HepG2 (cell line): Measurements from ENCODE around the gene EIF3M. TPM values are rescaled to one million over a fixed set of nuclear protein-coding genes. Genes with fewer than 3 reads are reported as not detected.

Experiments
- ATAC-seq: fragments of 200-7000 bp; cut with Tn5 transposase; 3 replicates; pipeline ENCODE4 v1.9.1; 2020; ENCODE audit warnings: mild to moderate bottlenecking, moderate library complexity
- BruUV-seq: library from RNA; stranded (reverse); fragments of 400-500 nt; replicated peaks from 2 replicates; lab custom pipeline; 2021; lab: Mats Ljungman, UMichigan
- CTCF ChIA-PET: fragments of 300-600 bp; formaldehyde crosslinking; extraction: SDS; loops from one replicate; lab custom pipeline; 2021; ENCODE audit warnings: low total read pairs, inconsistent platforms, low intra/inter-chr PET ratio; lab: Yijun Ruan, JAX
- POLR2A ChIA-PET: fragments of 350-600 bp; sonication (Branson Sonifier 250); formaldehyde crosslinking; loops from one replicate; lab custom pipeline; 2020; ENCODE audit warnings: antibody characterized with exemption, inconsistent platforms; lab: Yijun Ruan, JAX
- DNase-seq: peaks from one replicate; pipeline ENCODE4 v3.0.0-alpha.2; 2015; ENCODE audit warnings: low spot score
- FAIRE-seq: peaks from 3 replicates; lab custom pipeline; 2011; peaks lifted over from hg19 to GRCh38; lab: Jason Lieb, UNC
- H2AFZ ChIP-seq: one replicate; pipeline ENCODE4 v1.6.1; 2011; ENCODE audit warnings: low read length, inconsistent platforms
- H3K27ac ChIP-seq: fragments of 300-600 bp; 3 replicates; pipeline ENCODE4 v1.8.0; 2011; ENCODE audit warnings: mixed run types, mild to moderate bottlenecking, mixed read lengths, low read length, inconsistent platforms; ENCODE audit not compliant: insufficient read depth; ENCODE audit errors: extremely low read length
- H3K27me3 ChIP-seq, 2 experiments: fragments of 200-600 bp in 1 of 2; 2 replicates in 1 of 2; 3 replicates in 1 of 2; pipeline versions ENCODE4 v1.6.0 to v1.8.0; 2011; ENCODE audit warnings: low read length in 2 of 2, mild to moderate bottlenecking in 2 of 2, moderate library complexity in 2 of 2, inconsistent platforms in 1 of 2; ENCODE audit not compliant: insufficient read depth in 2 of 2, control insufficient read depth in 1 of 2
- H3K36me3 ChIP-seq, 2 experiments: fragments of 200-600 bp in 1 of 2; replicated peaks in 1 of 2; 2 replicates in 1 of 2; 3 replicates in 1 of 2; pipeline versions ENCODE4 v1.5.1 to v1.8.0; 2011; ENCODE audit warnings: low read length in 2 of 2, inconsistent platforms in 1 of 2; ENCODE audit not compliant: insufficient read depth in 2 of 2, control insufficient read depth in 1 of 2
- H3K4me1 ChIP-seq: 2 replicates; pipeline ENCODE4 v1.5.1; 2012; ENCODE audit warnings: low read length, inconsistent platforms; ENCODE audit not compliant: insufficient read depth
- H3K4me2 ChIP-seq: 2 replicates; pipeline ENCODE4 v1.6.0; 2011; ENCODE audit warnings: low read depth, low read length, inconsistent platforms
- H3K4me3 ChIP-seq, 3 experiments: fragments of 200-600 bp in 1 of 3; sonication (generic), shearing (Covaris generic) in 1 of 3; replicated peaks in 1 of 3; 2 replicates each; pipeline ENCODE4 v1.5.1; 2011 to 2016; ENCODE audit warnings: low read length in 3 of 3, inconsistent platforms in 2 of 3, low read depth in 2 of 3, mild to moderate bottlenecking in 2 of 3, control low read depth in 1 of 3, mixed read lengths in 1 of 3; ENCODE audit not compliant: insufficient read depth in 1 of 3
- H3K79me2 ChIP-seq: one replicate; pipeline ENCODE4 v1.6.1; 2011; ENCODE audit warnings: low read length, inconsistent platforms; ENCODE audit not compliant: insufficient read depth
- H3K9ac ChIP-seq: 2 replicates; pipeline ENCODE4 v1.6.0; 2011; ENCODE audit warnings: mild to moderate bottlenecking, low read depth, low read length, inconsistent platforms; ENCODE audit not compliant: insufficient read depth
- H3K9me3 ChIP-seq: 2 replicates; pipeline ENCODE4 v1.5.1; 2012; ENCODE audit warnings: mild to moderate bottlenecking, low read length
- H4K20me1 ChIP-seq: 2 replicates; pipeline ENCODE4 v1.6.0; 2011; ENCODE audit warnings: inconsistent platforms, mild to moderate bottlenecking, low read length, moderate library complexity; ENCODE audit not compliant: insufficient read depth
- CBX1 ChIP-seq: IDR thresholded peaks from one replicate; pipeline ENCODE4 v1.6.1; 2016; ENCODE audit warnings: antibody characterized with exemption, low read depth
- CTCF ChIP-seq: sonication (generic); formaldehyde crosslinking; IDR thresholded peaks from 2 replicates; pipeline ENCODE4 v1.5.0; 2020; ENCODE audit warnings: mild to moderate bottlenecking, missing genetic modification reagents, moderate library complexity
- DMAP1 ChIP-seq: IDR thresholded peaks from 2 replicates; pipeline ENCODE4 v1.6.1; 2016
- JARID2 ChIP-seq: sonication (generic); formaldehyde crosslinking; IDR thresholded peaks from 2 replicates; pipeline ENCODE4 v1.8.1; 2023; ENCODE audit warnings: missing genetic modification reagents, inconsistent platforms; ENCODE audit not compliant: insufficient replicate concordance
- NFIB ChIP-seq: sonication (generic); formaldehyde crosslinking; IDR thresholded peaks from 2 replicates; pipeline ENCODE4 v1.9.0; 2021; ENCODE audit warnings: missing genetic modification reagents, mild to moderate bottlenecking, borderline replicate concordance
- REST ChIP-seq, 2 experiments: IDR thresholded peaks; 2 replicates each; pipeline ENCODE4 v1.6.1; 2011 to 2012; ENCODE audit warnings: low read length in 2 of 2, borderline replicate concordance in 1 of 2, low read depth in 1 of 2, mild to moderate bottlenecking in 1 of 2, moderate library complexity in 1 of 2
- RXRB ChIP-seq: IDR thresholded peaks from 2 replicates; pipeline ENCODE4 v1.6.1; 2016; ENCODE audit warnings: borderline replicate concordance, missing genetic modification reagents, missing compliant biosample characterization
- SIN3A ChIP-seq: IDR thresholded peaks from 2 replicates; pipeline ENCODE4 v1.6.1; 2011; ENCODE audit warnings: low read depth, mild to moderate bottlenecking, control low read depth, low read length, borderline replicate concordance
- SRSF9 ChIP-seq: fragments of 200-400 bp; formaldehyde crosslinking; IDR thresholded peaks from 2 replicates; pipeline ENCODE4 v1.6.1; 2018; ENCODE audit warnings: borderline replicate concordance, mild to moderate bottlenecking, low read depth, low read length; ENCODE audit not compliant: insufficient read depth, poor library complexity, severe bottlenecking
- STAG1 ChIP-seq: sonication (generic); formaldehyde crosslinking; IDR thresholded peaks from 2 replicates; pipeline ENCODE4 v1.4.0; 2020; ENCODE audit warnings: missing genetic modification reagents
- in situ Hi-C: cut with HindIII; loops from 2 replicates; pipeline ENCODE4 v1.10.0; 2017; ENCODE audit warnings: low pct_unique_long_range_greater_than_20kb; ENCODE audit not compliant: extremely low pct_ligation_motif_present
- intact Hi-C: fragments of 100-400 bp; cut with micrococcal nuclease; formaldehyde crosslinking; loops from one replicate; pipeline ENCODE4 v1.10.0; 2022; ENCODE audit not compliant: unreplicated experiment
- polyA plus RNA-seq, 8 experiments: library from polyadenylated mRNA; depleted of rRNA in 3 of 8; stranded (reverse) in 7 of 8; unstranded in 1 of 8; fragments of >200 nt; fragmentation: Illumina TruSeq in 4 of 8; extraction: Trizol in 4 of 8; gene quantifications; 2 replicates each; pipeline versions ENCODE4 v1.2.1 to v1.2.3, GENCODE V29; 2011 to 2016; ENCODE audit warnings: low read depth in 4 of 8, missing spikeins in 1 of 8, mixed read lengths in 1 of 8; ENCODE audit not compliant: insufficient read depth in 1 of 8
- total RNA-seq, 5 experiments: library from RNA; depleted of rRNA; stranded (reverse); fragments of >200 nt; fragmentation: Illumina TruSeq; extraction: Trizol; gene quantifications; 2 replicates each; pipeline ENCODE4 v1.2.3, GENCODE V29; 2016; ENCODE audit warnings: low read depth in 1 of 5

EIF3M gene
- total and polyA plus RNA-seq, 2 of the 13 experiments (the other 11 are each of a cell fraction or from before 2014, with no cell fraction given): 279 to 389 TPM

GRCh38 chr11:32615422-32615821, 31.8 kb downstream of the EIF3M start:
- no peak overlapping the region for H3K9ac ChIP-seq
- ATAC-seq (no peak), DNase-seq (peak; percentile 7), FAIRE-seq (no peak)
- ChIA-PET POLR2A (no interaction called here), CTCF (interaction anchor here (1.2 kb wide), 1 partner anchor 184 kb away, joined by 3 read pairs; no protein-coding TSS in a partner anchor)
- H3K27me3 ChIP-seq: no peaks in the 10 kb centered on the region
- intact Hi-C loops: loop anchor here (1.0 to 2.0 kb wide), 2 partner anchors 229 to 293 kb away; no protein-coding TSS in a partner anchor
- peaks cover 14% of the 10 kb centered on the region for H3K4me1 ChIP-seq
- H4K20me1 ChIP-seq: no peaks in the 10 kb centered on the region
- no peak overlapping the region for H3K4me3 ChIP-seq
- TF ChIP-seq SIN3A (no peak), CTCF (CRISPR knock-in tag) (peak; percentile 25; the same call in 1 of the 2 replicates), NFIB (CRISPR knock-in tag) (no peak), STAG1 (CRISPR knock-in tag) (peak; percentile 53), REST (IDR thresholded peaks at IDR 0.05; ENCODE audit: borderline replicate concordance in 1 of 2, low read depth in 1 of 2, low read length in 2 of 2) (no peak), CBX1 (no peak), RXRB (no peak), DMAP1 (CRISPR knock-in tag) (no peak), SRSF9 (no peak), JARID2 (no peak)
- no peaks in the 10 kb centered on the region for H3K79me2 ChIP-seq
- H2AFZ ChIP-seq: no peak overlapping the region
- BruUV-seq: no TSS peak
- no peak overlapping the region for H3K4me2 ChIP-seq
- in situ Hi-C loops: no loop called here
- H3K36me3 ChIP-seq: no peaks in the 10 kb centered on the region
- H3K27ac ChIP-seq: no peak overlapping the region
- H3K9me3 ChIP-seq: no peaks in the 10 kb centered on the region
